GM12878 (cell line): ENCODE results near the gene SCAMP5. TPM values are rescaled to one million over a fixed set of nuclear protein-coding genes. Genes with fewer than 3 reads are reported as not detected.

Experiments used
- ATAC-seq: fragments of 200-7000 bp; cut with Tn5 transposase; 3 replicates; pipeline ENCODE4 v1.9.1; 2020; ENCODE audit warnings: mild to moderate bottlenecking, moderate library complexity
- BruUV-seq: library from RNA; stranded (reverse); fragments of 400-500 nt; replicated peaks from 2 replicates; lab custom pipeline; 2021; lab: Mats Ljungman, UMichigan
- CTCF ChIA-PET: fragments of 300-600 bp; sonication (Branson Sonifier 250); formaldehyde crosslinking; extraction: SDS; loops from one replicate; lab custom pipeline; 2021; ENCODE audit warnings: inconsistent platforms; lab: Yijun Ruan, JAX
- POLR2A ChIA-PET: fragments of 350-600 bp; formaldehyde crosslinking; extraction: SDS; loops from one replicate; lab custom pipeline; 2021; ENCODE audit warnings: inconsistent platforms; lab: Charles Lee
- RAD21 ChIA-PET: fragments of 300-600 bp; sonication (Branson Sonifier 250); formaldehyde crosslinking; loops from one replicate; lab custom pipeline; 2023; ENCODE audit warnings: antibody characterized with exemption; ENCODE audit not compliant: unreplicated experiment; lab: Charles Lee
- SMC1A ChIA-PET: fragments of 300-600 bp; sonication (Branson Sonifier 250); formaldehyde crosslinking; loops from one replicate; lab custom pipeline; 2023; ENCODE audit not compliant: unreplicated experiment, uncharacterized antibody; lab: Charles Lee
- DNase-seq: peaks from one replicate; pipeline ENCODE4 v3.0.0-alpha.2; 2011; ENCODE audit warnings: low read depth, low spot score
- FAIRE-seq: peaks from 3 replicates; lab custom pipeline; 2011; peaks lifted over from hg19 to GRCh38; lab: Jason Lieb, UNC
- H2AFZ ChIP-seq: 2 replicates; pipeline ENCODE4 v1.6.0; 2011; ENCODE audit warnings: low read depth, low read length, control low read depth; ENCODE audit not compliant: control insufficient read depth
- H3K27ac ChIP-seq: 2 replicates; pipeline ENCODE4 v1.5.1; 2011; ENCODE audit warnings: control low read depth; ENCODE audit not compliant: control insufficient read depth, insufficient read depth
- H3K27me3 ChIP-seq, 2 experiments: replicated peaks in 1 of 2; 2 replicates each; pipeline versions ENCODE4 v1.6.0 to v1.6.1; 2011; ENCODE audit warnings: low read length in 1 of 2; ENCODE audit not compliant: control insufficient read depth in 2 of 2, insufficient read depth in 2 of 2
- H3K36me3 ChIP-seq, 2 experiments: 2 replicates each; pipeline ENCODE4 v1.5.1; 2011; ENCODE audit warnings: low read length in 1 of 2; ENCODE audit not compliant: control insufficient read depth in 2 of 2, insufficient read depth in 2 of 2
- H3K4me1 ChIP-seq: 2 replicates; pipeline ENCODE4 v1.6.1; 2011; ENCODE audit warnings: mild to moderate bottlenecking, low read length, moderate library complexity, mixed read lengths; ENCODE audit not compliant: control insufficient read depth, insufficient read depth
- H3K4me2 ChIP-seq: 2 replicates; pipeline ENCODE4 v1.6.0; 2011; ENCODE audit warnings: control low read depth; ENCODE audit not compliant: control insufficient read depth, insufficient read depth
- H3K4me3 ChIP-seq: fragments of 200-600 bp; sonication (generic); 2 replicates; pipeline ENCODE4 v1.5.1; 2016
- H3K79me2 ChIP-seq: 2 replicates; pipeline ENCODE4 v1.6.0; 2011; ENCODE audit warnings: low read length; ENCODE audit not compliant: control insufficient read depth, insufficient read depth
- H3K9ac ChIP-seq: 2 replicates; pipeline ENCODE4 v1.8.0; 2011; ENCODE audit warnings: low read length, control low read depth, mixed read lengths; ENCODE audit not compliant: control insufficient read depth, insufficient read depth
- H3K9me3 ChIP-seq: replicated peaks from 3 replicates; pipeline ENCODE4 v1.5.1; 2011; ENCODE audit warnings: mild to moderate bottlenecking, low read length; ENCODE audit not compliant: control insufficient read depth, insufficient read depth
- H4K20me1 ChIP-seq: 2 replicates; pipeline ENCODE4 v1.6.0; 2011; ENCODE audit not compliant: control insufficient read depth, insufficient read depth
- ATF2 ChIP-seq: IDR thresholded peaks from 2 replicates; pipeline ENCODE4 v1.6.1; 2012; ENCODE audit warnings: low read length, inconsistent platforms
- CBFB ChIP-seq: IDR thresholded peaks from 2 replicates; pipeline ENCODE4 v1.6.1; 2016; ENCODE audit warnings: antibody characterized with exemption, low read depth
- CEBPZ ChIP-seq: fragments of 150-350 bp; IDR thresholded peaks from 2 replicates; pipeline ENCODE4 v1.6.1; 2016; ENCODE audit warnings: low read depth, low read length
- CHD2 ChIP-seq: IDR thresholded peaks from 2 replicates; pipeline ENCODE4 v1.6.1; 2011; ENCODE audit warnings: low read depth, low read length, improper control_type of control experiment, borderline replicate concordance
- CREM ChIP-seq: IDR thresholded peaks from 2 replicates; pipeline ENCODE4 v1.6.1; 2014; ENCODE audit warnings: antibody characterized with exemption, low read depth
- IRF4 ChIP-seq: IDR thresholded peaks from 2 replicates; pipeline ENCODE4 v1.6.1; 2011; ENCODE audit warnings: low read depth, low read length
- MEF2B ChIP-seq: fragments of 450-650 bp; IDR thresholded peaks from 2 replicates; pipeline ENCODE4 v1.6.1; 2018; ENCODE audit warnings: mild to moderate bottlenecking, moderate library complexity; ENCODE audit not compliant: partially characterized antibody, poor library complexity, severe bottlenecking
- PRDM15 ChIP-seq: fragments of 450-650 bp; formaldehyde crosslinking; IDR thresholded peaks from 2 replicates; pipeline ENCODE4 v1.4.0; 2020; ENCODE audit warnings: mild to moderate bottlenecking, moderate library complexity
- RELB ChIP-seq: fragments of 450-650 bp; IDR thresholded peaks from 2 replicates; pipeline ENCODE4 v1.6.1; 2017; ENCODE audit warnings: low read depth, mild to moderate bottlenecking, moderate library complexity
- SPI1 ChIP-seq: IDR thresholded peaks from 2 replicates; pipeline ENCODE4 v1.6.1; 2011; ENCODE audit warnings: low read depth, mild to moderate bottlenecking, low read length, moderate library complexity, borderline replicate concordance; ENCODE audit not compliant: insufficient read depth
- SREBF1 ChIP-seq: IDR thresholded peaks from 2 replicates; pipeline ENCODE4 v1.6.1; 2012; ENCODE audit warnings: mild to moderate bottlenecking, low read length
- ZNF217 ChIP-seq: fragments of 450-650 bp; IDR thresholded peaks from 2 replicates; pipeline ENCODE4 v1.6.1; 2017; ENCODE audit warnings: antibody characterized with exemption, mild to moderate bottlenecking
- WGBS: methylation state at CpG from one replicate; pipeline ENCODE4 v1.1.6; 2016; ENCODE audit warnings: low lambda C conversion rate; ENCODE audit not compliant: insufficient replicate concordance, insufficient coverage; ENCODE audit errors: missing lambda C conversion rate; 5-methylcytosine and 5-hydroxymethylcytosine counted together
- in situ Hi-C: fragments of 300-500 bp; cut with MboI; formaldehyde crosslinking; loops from 9 replicates; pipeline ENCODE4 v1.14.3; 2018; ENCODE audit warnings: mixed read lengths
- intact Hi-C: fragments of 100-400 bp; cut with micrococcal nuclease; formaldehyde crosslinking; loops from one replicate; pipeline ENCODE4 v1.14.2; 2022; ENCODE audit not compliant: unreplicated experiment
- polyA plus RNA-seq, 11 experiments: library from polyadenylated mRNA; depleted of rRNA in 4 of 11; unstranded in 6 of 11; stranded (reverse) in 5 of 11; fragments of >200 nt; fragmentation: Nextera tagmentation in 4 of 11; fragmentation: Illumina TruSeq in 1 of 11; extraction: Ambion mirVana in 4 of 11; extraction: Trizol in 1 of 11; gene quantifications; 1 replicate in 1 of 11; 2 replicates in 10 of 11; pipeline versions ENCODE4 v1.2.1 to v1.2.3, GENCODE V29; 2011 to 2016; ENCODE audit warnings: inconsistent platforms in 2 of 11, missing spikeins in 2 of 11, low read depth in 1 of 11
- total RNA-seq, 4 experiments: library from RNA; depleted of rRNA in 3 of 4; stranded (reverse); fragments of >200 nt in 3 of 4; fragmentation: Illumina TruSeq in 1 of 4; extraction: Trizol in 1 of 4; gene quantifications; 2 replicates each; pipeline versions ENCODE4 v1.2.1 to v1.2.3, GENCODE V29; 2013 to 2021

SCAMP5 gene
- total and polyA plus RNA-seq, 10 of the 15 experiments (the other 5 are each of a cell fraction or from before 2014, with no cell fraction given), result 1.6 to 41.6 (median 16.9) TPM

GRCh38 chr15:75069301-75069925 is 74.0 kb downstream of the SCAMP5 start:
- H4K20me1 ChIP-seq, result no peaks in the 10 kb centered on the region
- H3K27me3 ChIP-seq, result no peaks in the 10 kb centered on the region
- no TSS peak for BruUV-seq
- peaks cover 58% of the 10 kb centered on the region for H3K4me1 ChIP-seq
- RAD21 ChIA-PET, result interaction anchor here (1.1 to 4.4 kb wide), 5 partner anchors 22 to 131 kb away, joined by 3 to 44 read pairs (median 4); partner anchors contain the start of gene C15orf39
- no peaks in the 10 kb centered on the region; the same call in 2 of the 3 replicates for H3K9me3 ChIP-seq
- intact Hi-C loops (loop anchor here (1.0 to 5.0 kb wide), 3 partner anchors 25 to 43 kb away; no protein-coding TSS in a partner anchor), in situ Hi-C loops (no loop called here)
- H3K4me2 ChIP-seq, result peak overlapping the region; percentile 53
- no peaks in the 10 kb centered on the region for H3K79me2 ChIP-seq
- CTCF ChIA-PET, result interaction anchor here (0.7 to 1.5 kb wide), 4 partner anchors 16 to 282 kb away, joined by 3 to 8 read pairs (median 3); partner anchors contain the start of gene C15orf39
- ATAC-seq (peak; percentile 92), FAIRE-seq (peak; percentile 95), DNase-seq (peak; percentile 87)
- 1% methylated on average over 8 of the region's 8 CpGs for WGBS
- no peak overlapping the region for H2AFZ ChIP-seq
- peak overlapping the region; percentile 89 for H3K27ac ChIP-seq
- H3K4me3 ChIP-seq, result no peak overlapping the region
- SMC1A ChIA-PET, result interaction anchor here (0.7 to 6.3 kb wide), 12 partner anchors 10 to 135 kb away, joined by 3 to 42 read pairs (median 6); partner anchors contain the start of gene C15orf39
- peak overlapping the region; percentile 48 for H3K9ac ChIP-seq
- POLR2A ChIA-PET, result interaction anchor here (0.7 to 6.8 kb wide), 7 partner anchors 24 to 135 kb away, joined by 3 to 55 read pairs (median 4); partner anchors contain the start of gene C15orf39
- no peaks in the 10 kb centered on the region; a peak in 1 of 4 replicates for H3K36me3 ChIP-seq
- TF ChIP-seq SPI1 (peak; percentile 99), CEBPZ (no peak), ZNF217 (no peak), CBFB (peak; percentile 50; the same call in 1 of the 2 replicates), CREM (peak; percentile 67; the same call in 1 of the 2 replicates), MEF2B (peak; percentile 72), SREBF1 (no peak), RELB (peak; percentile 97), IRF4 (peak; percentile 91), ATF2 (peak; percentile 57; the same call in 1 of the 2 replicates), PRDM15 (CRISPR knock-in tag) (no peak), CHD2 (peak; percentile 83)
